Stimulated activated CD4-positive, alpha-beta T cell treated with anti-CD3 and anti-CD28 coated beads, Interleukin-15, amount 100 ng/mL, for 48 hours (primary cell): ENCODE data around the gene L3MBTL3.

Source experiments
- DNase-seq, 2 donors: peaks; one replicate each; pipeline ENCODE4 v3.0.0-alpha.2; 2020; ENCODE audit warnings: low read depth in 2 of 2

The L3MBTL3 gene

GRCh38 chr6:130018292-130018743 lies at the start of gene L3MBTL3:
Gene L3MBTL3 (plus strand): TSS chr6:130018581. CDS start chr6:130042700, 24,119 bp downstream.
- peak; percentile 71 to 80 for DNase-seq

GRCh38 chr6:129969064-129969463 lies 49.3 kb upstream of the L3MBTL3 start:
- DNase-seq, result no peak

- no peak for DNase-seq
Observed at GRCh38 chr6:129976110-129976509, 42.3 kb upstream of the L3MBTL3 start.

GRCh38 chr6:129978148-129978916 lies 40.0 kb upstream of the L3MBTL3 start:
- no peak for DNase-seq

GRCh38 chr6:129980821-129981220 lies 37.6 kb upstream of the L3MBTL3 start:
- DNase-seq, result no peak

DNA sequence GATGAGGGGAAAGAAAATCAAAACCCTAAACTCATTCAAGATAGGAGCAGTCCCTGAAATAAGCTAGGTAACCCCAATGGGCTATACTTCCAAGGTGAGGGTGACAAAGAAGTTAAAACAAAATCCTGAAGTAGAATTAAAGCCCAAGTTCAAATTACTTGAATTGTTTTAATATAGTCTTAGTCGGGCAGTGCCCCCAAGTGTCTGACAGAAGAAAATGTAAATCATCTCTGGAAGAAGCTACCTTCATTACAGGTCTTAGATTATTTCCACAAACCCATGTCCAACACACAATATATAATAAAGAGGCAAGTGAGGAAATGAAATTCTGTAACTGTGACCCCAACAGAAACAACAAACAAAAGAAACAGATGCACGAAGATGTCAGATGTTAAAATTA lies 36.8 kb upstream of the L3MBTL3 start:
- no peak for DNase-seq

GRCh38 chr6:129989396-129989795 lies 29.0 kb upstream of the L3MBTL3 start:
- no peak for DNase-seq

- DNase-seq, result no peak
Observed at GRCh38 chr6:129992881-129993280, 25.5 kb upstream of the L3MBTL3 start.

DNA sequence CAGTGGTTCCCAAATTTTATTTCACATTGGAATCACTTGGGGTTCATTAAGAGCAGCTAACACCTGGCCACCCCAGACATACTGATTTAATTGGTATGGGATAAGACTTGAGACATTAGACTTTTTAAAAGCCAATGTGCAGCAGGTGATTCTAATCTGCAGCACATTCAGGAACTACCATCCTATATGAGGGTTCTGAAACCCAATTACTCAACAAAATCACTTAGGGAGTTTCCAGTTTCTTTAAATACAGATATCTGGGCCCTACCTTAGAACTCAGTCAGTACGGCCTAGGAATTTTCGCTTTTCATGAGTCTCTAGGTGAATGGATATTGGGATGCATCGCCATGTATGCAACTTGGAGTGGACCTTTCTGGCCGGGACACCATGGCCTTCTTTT lies 24.0 kb upstream of the L3MBTL3 start:
- no peak for DNase-seq

DNA sequence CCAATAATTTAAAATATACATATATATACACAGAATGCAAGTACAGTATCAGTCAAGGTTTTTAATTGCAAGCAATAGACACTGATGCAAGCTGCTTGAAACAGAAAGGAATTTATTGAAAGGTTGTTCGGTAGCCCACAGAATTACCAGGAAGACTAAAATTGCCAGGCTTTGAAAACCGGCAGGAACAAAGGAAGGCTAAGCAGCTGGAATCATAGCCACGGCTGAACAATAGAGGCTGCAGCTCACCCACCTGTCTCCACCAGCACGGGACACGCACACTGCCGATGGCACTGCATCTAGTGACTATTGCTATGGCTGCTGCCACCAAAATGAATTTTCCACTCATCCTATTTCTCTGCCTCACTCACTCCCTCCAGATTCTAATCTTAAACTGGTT lies 22.0 kb upstream of the L3MBTL3 start:
- no peak for DNase-seq

DNA sequence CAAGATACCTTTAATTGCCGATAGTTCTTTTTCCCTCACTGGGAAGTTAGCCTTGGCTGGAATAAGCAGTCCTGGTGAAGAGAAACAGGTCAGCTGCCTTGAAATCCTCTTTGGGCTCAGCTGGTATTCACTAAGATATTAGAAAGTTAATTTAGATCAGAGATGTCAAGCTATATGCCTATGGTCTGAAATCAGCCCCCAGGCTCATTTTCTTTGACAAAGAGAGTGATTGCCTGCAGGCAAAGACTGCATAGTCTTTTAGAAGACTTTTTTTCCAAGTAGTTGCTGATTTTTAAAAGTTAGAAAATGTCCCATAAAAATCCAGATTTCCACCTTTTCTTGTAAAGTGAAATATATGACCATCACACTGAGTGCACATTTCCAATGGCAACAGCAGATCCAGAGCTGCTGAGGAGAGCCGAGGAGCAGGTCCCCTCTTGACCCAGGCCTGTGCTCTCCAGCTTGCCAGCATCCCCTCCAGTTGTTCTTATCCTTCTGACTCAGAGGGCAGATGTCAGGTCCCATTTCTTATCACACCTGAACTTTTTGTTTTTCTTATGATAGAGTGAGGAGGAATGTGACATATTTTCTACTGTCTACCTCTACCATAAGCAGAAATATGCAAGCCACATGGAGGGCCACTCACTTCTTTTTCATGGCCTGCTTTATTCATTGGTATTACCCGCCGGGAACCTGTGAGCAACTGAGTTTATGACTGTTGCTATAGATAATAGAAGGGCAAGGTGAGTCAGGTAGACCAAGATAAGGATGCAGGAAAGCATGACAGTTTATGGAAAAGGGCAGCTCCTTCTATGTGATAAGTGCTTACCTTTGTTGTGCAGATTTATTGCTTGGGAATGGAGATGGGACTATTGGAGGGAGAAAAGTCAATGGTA lies 17.6 kb upstream of the L3MBTL3 start:
- DNase-seq, result no peak

DNA sequence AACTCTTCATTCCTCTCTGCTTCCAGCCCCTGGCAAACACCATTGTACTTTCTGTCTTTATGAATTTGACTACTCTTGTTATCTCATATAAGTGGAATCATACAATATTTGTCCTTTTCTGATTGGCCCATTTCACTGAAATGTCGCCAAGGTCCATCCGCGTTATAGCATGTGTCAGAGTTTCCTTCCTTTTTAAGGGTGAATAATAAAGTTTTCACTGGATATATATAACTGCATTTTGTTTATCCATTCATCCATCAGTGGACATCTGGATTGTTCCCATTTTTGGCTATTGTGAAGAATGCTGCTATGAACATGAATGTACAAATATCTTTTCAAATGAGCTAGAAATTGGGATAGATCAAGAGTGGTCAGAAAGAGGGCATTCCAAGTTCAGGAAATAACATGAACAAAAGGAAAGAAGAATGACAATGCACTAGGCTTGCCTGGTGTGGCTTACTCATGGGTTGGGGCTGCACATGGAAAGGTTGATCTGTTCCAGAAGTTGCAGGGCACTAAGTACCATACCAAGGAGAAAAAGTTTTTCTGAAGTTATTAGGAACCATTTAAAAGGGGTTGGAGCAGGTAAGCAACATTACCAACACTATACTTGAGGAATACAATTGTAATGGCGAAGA lies 10.0 kb upstream of the L3MBTL3 start:
- DNase-seq, result no peak

GRCh38 chr6:130009146-130009545 lies 9.2 kb upstream of the L3MBTL3 start:
- no peak for DNase-seq

GRCh38 chr6:130010387-130010786 lies 8.0 kb upstream of the L3MBTL3 start:
- no peak for DNase-seq

DNA sequence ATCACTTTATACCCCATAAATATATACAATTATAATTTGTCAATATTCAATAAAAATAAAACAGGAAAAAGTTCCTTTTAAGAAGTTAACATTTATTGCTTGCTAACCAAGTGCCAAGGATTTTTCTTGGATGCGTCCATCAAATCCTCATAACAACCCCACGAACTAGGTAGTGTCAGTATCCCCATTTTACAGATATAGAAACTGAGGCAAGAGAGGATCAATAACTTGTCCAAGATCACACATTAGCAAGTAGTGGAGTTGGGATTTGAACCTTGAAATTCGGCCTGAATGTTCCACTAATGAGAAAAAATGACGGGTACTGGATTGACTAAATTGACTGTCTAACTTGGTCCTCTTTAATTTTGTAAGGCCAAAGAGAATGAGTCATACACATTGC lies 5.7 kb upstream of the L3MBTL3 start:
- no peak for DNase-seq

DNA sequence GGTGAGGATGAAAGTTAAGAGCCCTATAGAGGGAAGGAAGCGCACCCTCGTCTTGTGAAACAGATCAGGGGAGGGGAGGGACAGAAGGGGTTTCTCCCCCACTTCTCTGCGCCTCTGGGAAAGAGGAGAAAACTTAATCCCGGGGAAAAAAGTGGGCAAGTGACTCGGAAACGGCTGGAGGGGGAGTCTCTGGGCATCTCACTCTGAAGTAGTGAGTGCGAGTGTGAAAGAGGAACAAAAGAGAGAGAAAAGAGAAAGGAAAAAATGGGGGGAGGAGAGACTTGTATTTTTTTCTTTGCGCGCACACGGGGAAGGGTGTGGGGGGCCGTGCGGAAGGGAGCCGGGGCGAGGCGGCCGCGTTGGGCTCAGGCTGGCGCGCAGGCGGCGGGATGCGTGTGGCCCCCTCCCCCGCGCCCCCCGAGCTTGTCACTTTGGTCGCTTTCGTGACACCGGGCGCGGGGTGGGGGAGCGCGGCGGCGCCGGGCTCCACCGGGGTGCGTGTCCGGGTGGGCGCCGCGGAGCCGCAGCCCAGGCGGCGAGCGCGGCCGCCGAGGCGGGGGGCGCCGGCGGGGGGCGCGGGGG lies 454 bp downstream of the L3MBTL3 start:
- no peak for DNase-seq

- no peak for DNase-seq
Observed at GRCh38 chr6:130019326-130020072, 1.1 kb downstream of the L3MBTL3 start.

DNA sequence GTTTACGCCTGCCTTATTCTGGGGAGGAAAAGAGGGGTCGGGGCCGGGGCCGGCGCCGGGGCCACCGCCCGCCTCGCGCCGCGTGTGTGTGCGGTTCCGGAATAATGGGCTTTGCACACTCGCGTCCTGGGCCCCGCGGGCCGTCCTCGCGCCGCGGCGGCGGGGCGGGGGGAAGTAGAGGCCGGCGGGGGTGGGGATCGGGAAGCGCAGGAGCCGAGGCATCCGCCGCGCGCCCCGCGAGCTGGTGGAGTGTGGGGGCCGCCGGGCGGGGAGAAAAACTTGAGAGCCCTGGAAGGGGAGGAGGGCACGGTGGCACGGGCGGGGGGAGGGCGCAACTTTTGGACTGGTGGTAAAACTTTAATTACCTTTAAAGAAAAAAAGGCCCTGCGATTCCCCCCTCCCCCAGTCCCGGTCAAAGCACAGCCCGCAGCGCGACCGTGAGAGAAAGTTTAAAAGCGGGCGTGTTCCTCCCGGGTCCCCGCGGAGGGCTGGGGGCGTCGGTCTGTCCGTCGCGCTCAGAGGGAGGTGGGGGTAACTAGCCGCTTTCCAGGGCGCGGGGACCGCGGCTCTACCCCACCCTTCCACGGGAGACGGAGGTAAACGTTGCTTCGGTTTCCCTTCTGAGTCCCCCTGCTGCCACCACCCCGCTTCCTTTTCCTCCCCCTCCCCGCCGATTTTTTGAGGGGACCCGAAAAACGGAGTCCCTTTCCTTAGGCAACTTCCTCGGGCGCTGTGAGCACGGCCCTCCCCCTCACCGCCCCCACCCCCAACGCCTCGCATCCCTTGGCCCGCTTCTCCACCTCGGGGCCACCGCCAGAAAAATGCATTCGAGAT lies 1.9 kb downstream of the L3MBTL3 start:
- DNase-seq, result peak in 1 of 2 donors; percentile 8

DNA sequence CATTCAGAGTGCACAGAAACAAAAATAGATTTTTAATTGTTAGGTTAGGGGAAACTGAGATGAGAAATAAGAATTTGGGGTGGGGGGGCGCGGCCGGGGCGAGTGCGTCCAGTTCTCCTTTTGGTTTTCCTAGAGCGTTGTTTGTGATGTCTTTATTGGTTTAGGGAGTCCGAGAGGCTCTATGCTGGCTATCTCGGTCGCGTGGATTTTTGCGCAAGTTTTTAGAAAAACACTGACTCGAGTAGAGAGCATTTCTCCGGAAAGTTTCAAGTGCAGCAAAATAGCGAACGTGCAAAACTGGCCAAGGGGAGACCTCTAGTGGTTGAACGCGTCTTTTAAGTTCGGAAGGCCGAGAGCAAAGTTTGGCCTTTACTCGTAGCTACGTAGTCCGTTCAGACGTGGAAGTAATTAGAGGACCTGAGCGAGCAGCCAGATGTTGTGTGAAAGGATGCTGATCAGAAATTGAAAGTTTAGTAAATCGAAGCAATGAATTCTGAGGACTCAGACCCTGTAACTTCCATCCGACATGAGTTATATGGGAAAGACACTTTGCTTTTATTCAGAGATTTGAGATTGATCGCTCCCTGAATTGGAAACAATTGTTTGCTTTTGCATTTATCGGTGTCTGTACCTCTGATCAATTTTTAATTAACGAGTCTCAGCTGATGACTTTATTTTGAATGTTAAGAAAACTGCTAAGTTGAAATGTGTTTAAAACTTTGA lies 2.7 kb downstream of the L3MBTL3 start:
- DNase-seq, result peak; percentile 58 to 69

- DNase-seq, result no peak
Observed at GRCh38 chr6:130026859-130027258, 8.5 kb downstream of the L3MBTL3 start.
